ENCODE data around the gene DDX59. TPM values are rescaled to one million over a fixed set of nuclear protein-coding genes. Genes with fewer than 3 reads are reported as not detected.

Gene DDX59
- total RNA-seq, 1 experiment from 2014 or later: 19.3 TPM

GRCh38 chr1:200619894-200620272 lies 49.8 kb downstream of the DDX59 start:
- H3K27me3 Mint-ChIP-seq (ENCODE audit: unreplicated experiment): no peaks in the 10 kb centered on the region
- peaks cover 26% of the 10 kb centered on the region for H3K36me3 Mint-ChIP-seq (ENCODE audit: insufficient read depth, unreplicated experiment)
- H3K27ac Mint-ChIP-seq (ENCODE audit: unreplicated experiment): peak overlapping the region; percentile 97
- no peaks in the 10 kb centered on the region for H3K9me3 Mint-ChIP-seq (ENCODE audit: low read depth, unreplicated experiment)
- DNase-seq: no peak
- TSS peak; percentile 56 for BruUV-seq (replicated peaks)
- intact Hi-C loops (cut with micrococcal nuclease; ENCODE audit: unreplicated experiment): loop anchor here (5.0 kb wide), 3 partner anchors 47 to 492 kb away; partner anchors contain the start of genes CACNA1S and DDX59
- peaks cover 18% of the 10 kb centered on the region for H3K4me1 Mint-ChIP-seq (ENCODE audit: low read depth, unreplicated experiment)
- CTCF ChIA-PET: no interaction called here
- H3K4me3 Mint-ChIP-seq (ENCODE audit: low read depth, unreplicated experiment): peak overlapping the region; percentile 97
- no peak for TF ChIP-seq CTCF (IDR thresholded peaks at IDR 0.05; ENCODE audit: unreplicated experiment)

- Mint-ChIP-seq H3K9me3 (ENCODE audit: low read depth, unreplicated experiment) (no peaks in the 10 kb centered on the region), H3K27me3 (ENCODE audit: unreplicated experiment) (no peaks in the 10 kb centered on the region), H3K27ac (ENCODE audit: unreplicated experiment) (no peak overlapping the region), H3K36me3 (ENCODE audit: insufficient read depth, unreplicated experiment) (no peaks in the 10 kb centered on the region), H3K4me1 (ENCODE audit: low read depth, unreplicated experiment) (peaks cover 2% of the 10 kb centered on the region), H3K4me3 (ENCODE audit: low read depth, unreplicated experiment) (no peak overlapping the region)
- BruUV-seq (replicated peaks): no TSS peak
- TF ChIP-seq CTCF (IDR thresholded peaks at IDR 0.05; ENCODE audit: unreplicated experiment): no peak
- no peak for DNase-seq
- intact Hi-C loops (cut with micrococcal nuclease; ENCODE audit: unreplicated experiment): no loop called here
- CTCF ChIA-PET: no interaction called here
Observed at GRCh38 chr1:200610846-200611245, 58.9 kb downstream of the DDX59 start.

GRCh38 chr1:200602632-200603031 lies 67.1 kb downstream of the DDX59 start:
- CTCF ChIA-PET: no interaction called here
- Mint-ChIP-seq H3K4me1 (ENCODE audit: low read depth, unreplicated experiment) (no peaks in the 10 kb centered on the region), H3K9me3 (ENCODE audit: low read depth, unreplicated experiment) (no peaks in the 10 kb centered on the region), H3K27me3 (ENCODE audit: unreplicated experiment) (no peaks in the 10 kb centered on the region), H3K27ac (ENCODE audit: unreplicated experiment) (no peak overlapping the region), H3K36me3 (ENCODE audit: insufficient read depth, unreplicated experiment) (peaks cover 35% of the 10 kb centered on the region), H3K4me3 (ENCODE audit: low read depth, unreplicated experiment) (no peak overlapping the region)
- intact Hi-C loops (cut with micrococcal nuclease; ENCODE audit: unreplicated experiment): no loop called here
- no peak for TF ChIP-seq CTCF (IDR thresholded peaks at IDR 0.05; ENCODE audit: unreplicated experiment)
- no TSS peak for BruUV-seq (replicated peaks)
- no peak for DNase-seq

Other genes starting within 250 kb of the DDX59 start
- 17.2 and 20.7 TPM in 2 replicates for gene KIF14, start 49.2 kb downstream of the DDX59 start, total RNA-seq (2022)
- gene CAMSAP2, start 69.0 kb upstream of the DDX59 start, total RNA-seq (2022): 27.6 and 30.3 TPM in 2 replicates
- gene GPR25, start 203.1 kb upstream of the DDX59 start, total RNA-seq (2022): not detected in 2 replicates
- 167 and 175 TPM in 2 replicates for gene INAVA, start 225.0 kb upstream of the DDX59 start, total RNA-seq (2022)